HUES6 (cell line): ENCODE data around the gene TMEM208.
A peak's percentile ranks its signal among the peaks of the same experiment; 100 is the strongest.

ENCODE experiments used
- H3K27ac ChIP-seq: 2 replicates; pipeline ENCODE4 v1.7.0; 2013; ENCODE audit warnings: low read depth, mild to moderate bottlenecking, low read length, inconsistent platforms
- H3K27me3 ChIP-seq: 2 replicates; pipeline ENCODE4 v1.6.1; 2013; ENCODE audit warnings: low read length; ENCODE audit not compliant: control insufficient read depth, insufficient read depth
- H3K36me3 ChIP-seq: 2 replicates; pipeline ENCODE4 v1.6.1; 2013; ENCODE audit warnings: low read length; ENCODE audit not compliant: control insufficient read depth, insufficient read depth
- H3K4me1 ChIP-seq: 2 replicates; pipeline ENCODE4 v1.6.1; 2013; ENCODE audit warnings: low read length; ENCODE audit not compliant: control insufficient read depth, insufficient read depth
- H3K4me3 ChIP-seq: 2 replicates; pipeline ENCODE4 v1.5.1; 2013; ENCODE audit warnings: low read depth, low read length
- H3K9ac ChIP-seq: one replicate; pipeline ENCODE4 v1.6.1; 2013; ENCODE audit warnings: mild to moderate bottlenecking, low read length
- H3K9me3 ChIP-seq: 2 replicates; pipeline ENCODE4 v1.6.1; 2013; ENCODE audit warnings: low read depth, low read length; ENCODE audit not compliant: control insufficient read depth, insufficient read depth

Gene TMEM208

DNA sequence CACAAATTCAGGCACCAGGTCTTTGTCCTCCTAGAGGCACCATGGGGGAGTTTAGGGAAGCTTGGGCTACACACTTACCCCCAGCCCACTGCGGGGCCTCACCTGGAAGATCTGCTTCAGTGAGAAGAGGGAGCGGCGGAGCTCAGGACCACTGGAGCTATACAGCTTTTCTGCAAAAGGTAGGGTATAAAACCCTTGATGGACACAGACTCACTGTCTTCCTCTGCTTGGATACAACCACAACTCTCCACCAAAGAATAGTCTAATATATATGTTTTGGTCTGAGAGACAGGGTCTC is 11.3 kb downstream of the TMEM208 start:
- Histone ChIP-seq H3K4me3 (no peak overlapping the region), H3K36me3 (peaks cover 51% of the 10 kb centered on the region), H3K27ac (no peak overlapping the region), H3K4me1 (peaks cover 31% of the 10 kb centered on the region), H3K27me3 (no peaks in the 10 kb centered on the region), H3K9ac (no peak overlapping the region), H3K9me3 (no peaks in the 10 kb centered on the region)

GRCh38 chr16:67238806-67239470 is 12.0 kb downstream of the TMEM208 start:
- Histone ChIP-seq H3K9me3 (no peaks in the 10 kb centered on the region), H3K4me3 (no peak overlapping the region), H3K27me3 (no peaks in the 10 kb centered on the region), H3K36me3 (peaks cover 45% of the 10 kb centered on the region), H3K9ac (no peak overlapping the region), H3K4me1 (peaks cover 33% of the 10 kb centered on the region), H3K27ac (no peak overlapping the region)

GRCh38 chr16:67240506-67240905 is 13.6 kb downstream of the TMEM208 start:
- H3K9me3 ChIP-seq, result no peaks in the 10 kb centered on the region
- H3K4me1 ChIP-seq, result peaks cover 48% of the 10 kb centered on the region
- H3K27ac ChIP-seq, result peak overlapping the region; percentile 64; the same call in 1 of the 2 replicates
- H3K9ac ChIP-seq, result peak overlapping the region; percentile 45
- no peak overlapping the region; the same call in 1 of the 2 replicates for H3K4me3 ChIP-seq
- no peaks in the 10 kb centered on the region for H3K27me3 ChIP-seq
- peaks cover 34% of the 10 kb centered on the region for H3K36me3 ChIP-seq

DNA sequence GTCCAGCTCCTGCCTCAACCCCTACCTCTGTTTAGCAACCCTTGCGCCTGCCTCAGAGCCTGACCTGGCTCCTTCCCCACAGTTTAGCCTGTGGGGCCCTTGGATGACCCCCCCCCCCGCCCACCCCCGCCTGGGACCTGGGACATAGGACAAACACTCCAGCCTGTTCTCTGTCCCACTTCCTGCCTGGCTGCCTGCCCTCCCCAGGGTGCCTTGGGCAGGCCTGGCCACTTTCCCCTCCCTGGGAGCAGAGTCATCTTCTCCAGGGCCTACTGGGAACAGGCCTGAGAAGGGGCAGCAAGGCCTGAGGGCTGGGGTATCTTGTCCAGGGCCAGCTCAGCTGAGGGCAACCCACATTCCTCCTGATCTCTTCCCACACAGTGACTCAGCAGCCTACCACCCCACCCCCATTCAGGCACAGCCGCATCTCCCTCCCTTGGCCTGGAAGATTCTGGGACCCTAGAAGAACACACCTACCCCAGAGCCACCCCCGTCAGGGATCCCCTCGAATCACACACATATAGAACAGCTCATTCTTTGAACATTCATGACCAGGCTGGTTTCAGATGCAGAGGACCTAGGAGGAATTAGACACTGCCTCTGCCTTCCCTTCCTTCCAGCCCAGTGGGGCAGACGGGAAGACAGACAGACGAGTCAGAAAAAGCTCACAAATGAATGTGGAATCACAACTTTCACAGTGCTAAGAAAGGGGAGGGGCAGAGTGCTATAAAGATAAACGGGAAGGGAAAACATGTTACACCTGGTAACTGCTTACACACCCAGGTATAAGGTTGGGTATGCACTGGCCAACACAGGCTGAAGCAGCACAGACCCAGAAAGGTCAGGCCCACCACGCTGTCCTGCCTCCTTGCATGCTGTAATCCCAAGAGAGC is 14.3 kb downstream of the TMEM208 start:
- Histone ChIP-seq H3K9me3 (no peaks in the 10 kb centered on the region), H3K4me1 (peaks cover 49% of the 10 kb centered on the region), H3K27me3 (no peaks in the 10 kb centered on the region), H3K4me3 (peak overlapping the region; percentile 16; the same call in 1 of the 2 replicates), H3K27ac (peak overlapping the region; percentile 90; the same call in 1 of the 2 replicates), H3K9ac (peak overlapping the region; percentile 74), H3K36me3 (peaks cover 28% of the 10 kb centered on the region)

- Histone ChIP-seq H3K9ac (no peak overlapping the region), H3K4me3 (no peak overlapping the region), H3K9me3 (no peaks in the 10 kb centered on the region), H3K4me1 (peaks cover 43% of the 10 kb centered on the region), H3K27me3 (no peaks in the 10 kb centered on the region), H3K27ac (no peak overlapping the region), H3K36me3 (peaks cover 26% of the 10 kb centered on the region)
Measured at GRCh38 chr16:67242138-67242730, 15.3 kb downstream of the TMEM208 start.

GRCh38 chr16:67243481-67243880 is 16.6 kb downstream of the TMEM208 start:
- H3K9me3 ChIP-seq, result no peaks in the 10 kb centered on the region
- H3K4me3 ChIP-seq, result no peak overlapping the region
- H3K4me1 ChIP-seq, result peaks cover 49% of the 10 kb centered on the region
- H3K27ac ChIP-seq, result no peak overlapping the region
- H3K9ac ChIP-seq, result no peak overlapping the region
- H3K36me3 ChIP-seq, result peaks cover 15% of the 10 kb centered on the region
- peaks cover 7% of the 10 kb centered on the region for H3K27me3 ChIP-seq

- Histone ChIP-seq H3K9me3 (no peaks in the 10 kb centered on the region), H3K4me1 (peaks cover 53% of the 10 kb centered on the region), H3K4me3 (no peak overlapping the region; the same call in 1 of the 2 replicates), H3K27ac (peak overlapping the region; percentile 37; the same call in 1 of the 2 replicates), H3K36me3 (peaks cover 4% of the 10 kb centered on the region), H3K27me3 (peaks cover 18% of the 10 kb centered on the region), H3K9ac (no peak overlapping the region)
Measured at GRCh38 chr16:67244387-67245185, 17.7 kb downstream of the TMEM208 start.

DNA sequence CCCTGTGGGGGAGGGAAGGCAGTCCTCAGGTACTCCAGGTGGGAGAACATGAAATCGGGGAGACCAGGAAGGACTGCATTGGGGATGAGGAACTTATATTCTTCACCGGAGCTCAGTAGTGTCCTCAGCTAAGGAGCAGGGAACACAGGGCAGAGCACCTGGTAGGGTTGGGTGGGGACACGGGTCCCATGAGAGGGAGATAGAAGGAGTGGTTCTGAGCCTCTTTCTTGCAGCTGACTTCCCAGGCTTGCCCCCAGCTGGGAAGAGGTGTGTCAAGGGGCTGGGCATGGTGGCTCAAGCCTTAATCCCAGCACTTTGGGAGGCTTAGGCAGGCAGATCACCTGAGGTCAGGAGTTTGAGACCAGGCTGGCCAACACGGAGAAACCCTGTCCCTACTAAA is 18.3 kb downstream of the TMEM208 start:
- no peak overlapping the region for H3K9ac ChIP-seq

GRCh38 chr16:67245674-67246080 is 18.7 kb downstream of the TMEM208 start:
- H3K4me1 ChIP-seq, result peaks cover 54% of the 10 kb centered on the region
- H3K27me3 ChIP-seq, result peaks cover 29% of the 10 kb centered on the region
- peak overlapping the region; percentile 90 for H3K27ac ChIP-seq
- H3K9me3 ChIP-seq, result no peaks in the 10 kb centered on the region
- H3K9ac ChIP-seq, result peak overlapping the region; percentile 71
- H3K4me3 ChIP-seq, result peak overlapping the region; percentile 89
- no peaks in the 10 kb centered on the region for H3K36me3 ChIP-seq

More for the DNA sequence above, 18.3 kb downstream of the TMEM208 start:
- no peaks in the 10 kb centered on the region for H3K9me3 ChIP-seq
- H3K4me3 ChIP-seq, result peak overlapping the region; percentile 89; the same call in 1 of the 2 replicates
- H3K27ac ChIP-seq, result no peak overlapping the region
- peaks cover 58% of the 10 kb centered on the region for H3K4me1 ChIP-seq
- H3K27me3 ChIP-seq, result peaks cover 24% of the 10 kb centered on the region
- H3K36me3 ChIP-seq, result no peaks in the 10 kb centered on the region

DNA sequence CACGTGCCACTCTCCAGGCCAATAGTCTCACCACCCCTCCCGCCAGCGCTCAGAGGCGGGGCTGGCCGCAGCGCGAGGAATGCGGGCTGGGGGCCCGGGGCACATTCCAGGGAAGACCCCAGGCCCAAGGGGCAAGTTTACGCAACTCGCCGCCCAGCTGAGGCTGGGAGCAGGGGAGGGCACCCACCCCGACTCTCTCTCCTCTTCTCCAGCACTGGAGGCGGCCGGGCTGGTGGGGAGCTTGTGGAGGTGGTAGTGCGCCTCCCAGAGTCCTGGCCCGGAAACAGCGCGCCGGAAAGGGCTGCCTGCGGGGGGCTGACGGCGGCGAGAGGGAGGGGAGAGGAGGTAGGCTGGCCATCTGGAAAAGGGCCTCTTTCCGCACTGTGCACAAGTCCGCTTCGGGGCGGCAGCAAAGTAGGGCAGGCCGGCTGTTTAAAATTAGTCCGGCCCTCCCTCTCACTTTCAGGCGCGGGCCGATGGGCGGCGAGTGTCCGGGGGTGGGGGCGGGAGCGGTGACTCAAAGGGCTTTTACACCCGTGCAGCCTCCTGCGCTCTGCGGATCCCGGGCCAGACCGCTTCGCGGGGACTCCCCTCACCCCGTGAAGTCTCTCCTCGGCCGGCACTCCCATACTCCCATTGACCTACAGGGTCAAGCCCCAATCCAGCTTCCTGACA is 19.3 kb downstream of the TMEM208 start:
- Histone ChIP-seq H3K36me3 (no peaks in the 10 kb centered on the region), H3K9ac (peak overlapping the region; percentile 71)

More for the DNA sequence above, 19.3 kb downstream of the TMEM208 start:
- Histone ChIP-seq H3K27ac (peak overlapping the region; percentile 90), H3K27me3 (peaks cover 32% of the 10 kb centered on the region), H3K4me3 (peak overlapping the region; percentile 89), H3K4me1 (peaks cover 50% of the 10 kb centered on the region), H3K9me3 (no peaks in the 10 kb centered on the region)
